GM13977 (cell line): ENCODE results near the gene TFAP2E.

Experiments
- DNase-seq: peaks from one replicate; pipeline ENCODE4 v3.0.0; 2012; ENCODE audit warnings: low spot score
- CTCF ChIP-seq: IDR thresholded peaks from 2 replicates; pipeline ENCODE4 v1.5.1; 2012; ENCODE audit warnings: mild to moderate bottlenecking, control low read depth; ENCODE audit not compliant: insufficient read depth; ENCODE audit errors: extremely low read depth, missing control alignments
- in situ Hi-C: fragments of 300-500 bp; cut with MboI; formaldehyde crosslinking; loops from one replicate; pipeline ENCODE4 v1.12.0; 2022; ENCODE audit warnings: low sequenced_read_pairs, low pct_unique_long_range_greater_than_20kb, mixed read lengths, inconsistent platforms; ENCODE audit not compliant: unreplicated experiment

TFAP2E gene

GRCh38 chr1:35573198-35574124, at the start of gene TFAP2E:
Gene TFAP2E, plus strand, starts transcription at chr1:35573314. Its CDS starts 264 bp downstream, at chr1:35573578.
- in situ Hi-C loops, result loop anchor here (10.0 kb wide), 1 partner anchor 141 kb away; the partner anchor contains the start of gene C1orf216
- TF ChIP-seq CTCF, result no peak
- DNase-seq, result no peak

GRCh38 chr1:35524106-35524505, 49.0 kb upstream of the TFAP2E start:
- DNase-seq, result no peak
- in situ Hi-C loops, result no loop called here
- no peak for TF ChIP-seq CTCF

- DNase-seq, result no peak
- no peak for TF ChIP-seq CTCF
- in situ Hi-C loops, result no loop called here
Measured at GRCh38 chr1:35530168-35530567, 42.9 kb upstream of the TFAP2E start.

GRCh38 chr1:35530946-35531345, 42.2 kb upstream of the TFAP2E start:
- DNase-seq, result no peak
- no peak for TF ChIP-seq CTCF
- in situ Hi-C loops, result no loop called here

- DNase-seq, result no peak
- in situ Hi-C loops, result no loop called here
- TF ChIP-seq CTCF, result no peak
Measured at GRCh38 chr1:35531368-35531767, 41.7 kb upstream of the TFAP2E start.

- in situ Hi-C loops, result no loop called here
- TF ChIP-seq CTCF, result no peak
Measured at GRCh38 chr1:35532497-35533223, 40.5 kb upstream of the TFAP2E start.

More at GRCh38 chr1:35532497-35533223, 40.5 kb upstream of the TFAP2E start:
- DNase-seq, result no peak
